ENCODE data around the gene POLQ.

POLQ gene

DNA sequence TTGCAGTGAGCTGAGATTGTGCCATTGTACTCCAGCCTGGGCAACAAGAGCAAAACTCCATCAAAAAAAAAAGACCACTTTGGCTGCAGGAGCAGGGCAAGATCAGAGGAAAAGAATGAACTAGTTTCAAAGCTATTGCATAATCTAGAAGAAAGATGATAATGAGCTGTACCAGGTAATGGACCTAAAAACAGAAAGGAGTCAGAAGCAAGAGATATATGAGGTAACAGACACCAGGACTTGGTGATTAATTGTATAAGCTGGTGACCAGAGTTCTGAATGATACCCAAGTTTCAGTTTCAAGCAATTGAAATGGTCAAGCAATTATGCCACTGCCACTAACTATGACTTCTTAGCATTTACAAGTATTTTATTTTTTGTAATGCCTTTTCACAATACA is 2.9 kb downstream of the POLQ start:
- no peak for DNase-seq
- no peak for TF ChIP-seq POLR2A (IDR thresholded peaks at IDR 0.05; ENCODE audit: low read length)
- TF ChIP-seq GATA1 (IDR thresholded peaks at IDR 0.05; ENCODE audit: low read depth, low read length) = no peak

DNA sequence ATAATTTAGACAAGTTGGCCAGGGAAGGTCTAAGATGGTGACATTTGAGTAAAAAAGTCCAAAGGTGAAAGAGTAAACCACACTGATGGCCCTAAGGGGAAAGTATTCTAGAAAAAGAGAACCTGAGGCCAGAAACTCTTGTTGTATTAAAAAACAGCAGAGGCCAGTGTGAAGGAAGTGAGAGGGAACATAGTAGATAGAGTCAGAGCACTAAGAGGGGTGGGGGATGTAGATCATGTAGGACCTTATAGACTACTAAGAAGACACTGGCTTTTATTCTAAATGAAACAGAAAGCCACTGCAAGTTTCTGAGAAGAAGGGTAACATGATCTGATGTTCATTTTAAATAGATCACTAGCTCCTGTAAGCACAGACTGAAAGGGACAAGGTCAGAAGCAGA is 14.5 kb downstream of the POLQ start:
- TF ChIP-seq GATA1 (IDR thresholded peaks at IDR 0.05; ENCODE audit: low read depth, low read length) (no peak), POLR2A (IDR thresholded peaks at IDR 0.05; ENCODE audit: low read length) (no peak)
- no peak for DNase-seq

DNA sequence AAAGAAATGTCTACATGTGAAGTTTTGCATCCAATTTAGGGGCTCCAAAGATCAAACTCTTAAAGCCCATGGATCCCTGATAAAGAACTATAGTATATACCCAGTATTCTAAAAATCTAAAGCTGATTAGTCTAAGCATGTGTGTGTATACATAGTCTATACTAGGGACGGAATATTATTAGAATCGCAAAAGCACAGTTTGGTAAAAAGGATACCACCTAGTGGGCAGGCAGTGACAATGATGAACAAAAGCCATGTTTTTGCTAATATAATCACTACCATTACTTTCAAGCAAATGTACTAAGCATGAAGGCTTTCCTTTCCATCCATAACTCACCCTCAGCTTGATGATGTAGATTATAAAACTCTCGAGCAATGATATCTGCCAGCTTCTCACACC is 16.5 kb downstream of the POLQ start:
- no peak for DNase-seq
- TF ChIP-seq GATA1 (IDR thresholded peaks at IDR 0.05; ENCODE audit: low read depth, low read length) = no peak
- no peak for TF ChIP-seq POLR2A (IDR thresholded peaks at IDR 0.05; ENCODE audit: low read length)

DNA sequence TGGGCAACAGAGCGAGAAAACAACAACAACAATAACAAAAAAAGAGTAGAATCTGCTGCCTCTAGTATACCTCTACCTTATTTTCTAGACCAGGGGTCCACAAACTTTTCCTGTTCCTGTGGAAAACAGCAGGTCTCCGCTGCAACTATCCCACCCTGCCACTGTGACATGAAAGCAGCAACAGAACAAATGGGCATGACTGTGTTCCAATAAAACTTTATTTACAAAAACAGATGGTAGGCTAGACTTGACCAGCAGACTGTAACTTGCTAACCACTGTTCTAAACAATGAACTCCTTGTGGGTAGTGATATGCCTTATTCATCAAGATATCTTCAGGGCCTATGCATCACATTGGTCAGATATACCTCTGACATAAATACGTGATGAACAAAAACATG is 25.3 kb downstream of the POLQ start:
- no peak for TF ChIP-seq GATA1 (IDR thresholded peaks at IDR 0.05; ENCODE audit: low read depth, low read length)
- TF ChIP-seq POLR2A (IDR thresholded peaks at IDR 0.05; ENCODE audit: low read length) = no peak
- DNase-seq = no peak

DNA sequence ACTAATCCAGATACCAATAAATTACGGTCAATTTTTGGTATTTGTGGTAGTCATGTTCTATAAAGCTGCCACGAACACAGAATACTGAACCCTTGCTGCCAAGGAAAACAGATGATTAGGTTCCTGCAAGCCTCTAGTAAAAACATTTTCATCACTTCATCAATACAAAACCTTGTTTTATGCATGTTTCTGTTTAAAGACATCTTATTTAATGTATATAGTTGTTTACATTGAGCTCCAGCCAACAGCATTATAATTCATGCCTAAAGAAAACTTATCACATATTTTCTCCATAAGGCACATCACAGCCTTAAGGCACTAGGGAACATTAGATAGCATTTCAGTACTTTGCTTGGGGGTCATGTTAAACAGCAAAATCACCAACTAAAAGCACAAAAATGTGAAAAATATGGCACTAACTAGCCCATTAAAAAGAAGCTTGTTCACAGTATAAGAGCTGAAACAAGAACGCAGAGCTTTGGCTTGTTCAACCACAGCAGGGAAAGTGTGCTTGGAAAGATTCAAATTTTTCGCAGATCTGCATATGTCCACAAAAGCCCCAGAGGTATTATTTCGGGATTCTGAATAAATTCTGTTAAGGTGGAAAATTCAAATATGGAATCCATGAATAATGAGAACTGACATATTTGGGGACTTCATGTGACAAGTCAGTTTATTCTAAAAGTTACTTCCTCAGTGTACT is 27.7 kb downstream of the POLQ start:
- TF ChIP-seq GATA1 (IDR thresholded peaks at IDR 0.05; ENCODE audit: low read depth, low read length) = no peak
- no peak for TF ChIP-seq POLR2A (IDR thresholded peaks at IDR 0.05; ENCODE audit: low read length)
- DNase-seq = no peak

DNA sequence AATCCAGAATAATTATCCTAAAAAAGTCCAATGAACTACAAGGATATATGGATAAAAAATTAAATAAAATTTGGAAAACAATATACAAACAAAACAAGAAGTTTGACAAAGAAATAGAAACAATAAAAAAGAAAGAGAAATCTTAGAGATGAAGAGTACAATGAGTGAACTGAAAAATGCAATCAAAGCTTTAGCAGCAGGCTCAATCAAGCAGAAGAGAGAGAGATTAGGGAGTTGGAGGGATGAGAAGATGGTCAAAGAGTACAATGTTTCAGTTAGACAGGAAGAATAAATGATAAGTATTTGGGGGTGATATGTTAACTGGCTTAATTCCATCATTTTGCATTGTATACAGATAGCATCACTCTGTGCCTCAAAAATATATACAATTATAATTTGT is 29.9 kb downstream of the POLQ start:
- TF ChIP-seq GATA1 (IDR thresholded peaks at IDR 0.05; ENCODE audit: low read depth, low read length) (no peak), POLR2A (IDR thresholded peaks at IDR 0.05; ENCODE audit: low read length) (no peak)
- no peak for DNase-seq

DNA sequence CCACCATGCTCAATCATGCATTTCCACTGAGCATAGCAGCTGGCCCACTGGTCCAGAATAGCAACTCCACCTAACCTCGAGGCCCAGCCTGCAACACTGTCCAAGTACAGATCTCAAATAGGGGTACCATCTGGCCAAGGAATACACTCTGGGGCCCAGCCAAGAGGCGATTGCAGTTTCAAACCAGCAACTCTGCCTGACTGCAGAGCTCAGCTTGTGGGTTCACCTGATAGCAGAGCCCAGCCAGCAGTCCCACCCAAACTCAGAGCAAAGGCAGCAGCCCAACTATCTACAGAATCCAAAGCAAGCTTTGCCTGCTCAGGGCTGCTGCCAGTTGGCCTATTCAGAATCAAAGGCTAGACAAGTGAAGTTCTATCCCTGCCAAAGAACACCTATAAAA is 30.5 kb downstream of the POLQ start:
- peak; percentile 82 to 91 for DNase-seq
- TF ChIP-seq POLR2A (IDR thresholded peaks at IDR 0.05; ENCODE audit: low read length) = no peak
- no peak for TF ChIP-seq GATA1 (IDR thresholded peaks at IDR 0.05; ENCODE audit: low read depth, low read length)

DNA sequence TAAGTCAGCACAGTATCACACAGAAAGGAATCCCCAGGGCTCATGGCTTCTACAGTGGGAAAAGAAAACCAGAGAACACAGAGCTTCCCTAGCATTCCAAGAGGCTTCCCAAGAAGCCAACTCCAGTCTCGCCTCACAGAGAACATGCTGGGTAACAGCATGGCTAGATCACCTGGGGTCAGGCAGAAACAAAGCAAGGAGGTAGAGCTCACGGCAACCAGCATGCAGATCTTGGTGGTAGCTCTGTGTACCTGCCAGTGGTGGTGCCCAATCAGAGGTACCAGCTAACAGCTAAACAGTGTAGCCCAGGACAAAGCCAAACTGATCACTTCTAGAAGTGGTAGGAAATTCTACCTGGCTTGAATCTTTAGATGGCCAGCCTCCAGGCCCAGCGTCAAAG is 31.3 kb downstream of the POLQ start:
- no peak for DNase-seq
- no peak for TF ChIP-seq GATA1 (IDR thresholded peaks at IDR 0.05; ENCODE audit: low read depth, low read length)
- TF ChIP-seq POLR2A (IDR thresholded peaks at IDR 0.05; ENCODE audit: low read length) = no peak

DNA sequence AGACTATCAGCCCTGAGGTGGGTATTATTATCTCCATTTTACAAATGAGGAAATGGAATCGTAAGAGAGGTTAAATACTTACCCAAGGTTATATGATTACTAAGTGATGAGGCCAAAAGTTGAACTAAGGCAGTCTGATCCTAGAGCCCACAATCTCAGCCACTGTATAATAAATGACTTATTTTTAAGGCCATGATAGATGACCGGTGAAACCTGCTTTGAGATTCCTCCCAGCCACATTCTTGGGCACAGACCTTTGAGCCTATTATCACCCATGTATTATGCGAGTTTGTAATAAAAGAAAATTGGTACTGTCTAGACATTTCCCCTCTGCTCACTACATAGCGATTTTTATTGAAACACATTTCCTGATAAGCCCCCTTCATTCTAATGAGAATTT is 37.4 kb downstream of the POLQ start:
- TF ChIP-seq POLR2A (IDR thresholded peaks at IDR 0.05; ENCODE audit: low read length) (no peak), GATA1 (IDR thresholded peaks at IDR 0.05; ENCODE audit: low read depth, low read length) (no peak)
- DNase-seq = no peak

DNA sequence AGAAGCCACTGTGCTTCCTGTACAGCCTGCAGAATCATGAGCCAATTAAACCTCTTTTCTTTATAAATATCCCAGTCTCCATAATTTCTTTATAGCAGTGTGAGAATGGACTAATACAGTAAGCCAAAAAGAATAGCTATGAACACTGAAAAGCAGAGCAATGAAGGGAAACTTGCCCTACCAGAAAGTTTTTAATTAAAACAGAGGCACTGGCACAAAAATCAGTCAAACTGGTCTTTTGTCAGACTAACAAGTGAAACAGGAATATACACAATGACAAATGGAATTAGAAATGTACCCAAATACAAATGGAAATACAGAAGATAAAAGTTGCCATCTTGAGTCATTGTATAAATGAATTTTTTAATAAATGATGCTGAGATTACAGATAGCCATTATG is 40.5 kb downstream of the POLQ start:
- DNase-seq = no peak
- TF ChIP-seq POLR2A (IDR thresholded peaks at IDR 0.05; ENCODE audit: low read length) = no peak
- no peak for TF ChIP-seq GATA1 (IDR thresholded peaks at IDR 0.05; ENCODE audit: low read depth, low read length)

DNA sequence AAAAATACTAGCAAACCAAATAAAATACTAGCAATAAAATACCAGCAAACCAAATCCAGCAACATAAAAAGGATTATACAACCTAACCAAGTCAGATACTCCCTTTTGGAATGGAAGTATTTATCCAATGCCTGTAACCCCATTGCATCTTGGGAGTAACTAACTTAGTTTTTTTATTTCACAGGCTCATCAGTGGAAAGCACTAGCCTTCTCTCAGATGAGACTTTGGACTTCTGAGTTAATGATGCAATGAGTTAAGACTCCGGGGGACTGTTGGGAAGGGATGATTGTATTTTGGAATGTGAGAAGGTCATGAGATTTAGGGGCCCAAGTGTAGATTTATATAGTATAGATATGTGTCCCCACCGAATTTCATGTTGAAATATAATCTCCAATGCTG is 41.2 kb downstream of the POLQ start:
- no peak for DNase-seq
- TF ChIP-seq POLR2A (IDR thresholded peaks at IDR 0.05; ENCODE audit: low read length) (no peak), GATA1 (IDR thresholded peaks at IDR 0.05; ENCODE audit: low read depth, low read length) (no peak)

DNA sequence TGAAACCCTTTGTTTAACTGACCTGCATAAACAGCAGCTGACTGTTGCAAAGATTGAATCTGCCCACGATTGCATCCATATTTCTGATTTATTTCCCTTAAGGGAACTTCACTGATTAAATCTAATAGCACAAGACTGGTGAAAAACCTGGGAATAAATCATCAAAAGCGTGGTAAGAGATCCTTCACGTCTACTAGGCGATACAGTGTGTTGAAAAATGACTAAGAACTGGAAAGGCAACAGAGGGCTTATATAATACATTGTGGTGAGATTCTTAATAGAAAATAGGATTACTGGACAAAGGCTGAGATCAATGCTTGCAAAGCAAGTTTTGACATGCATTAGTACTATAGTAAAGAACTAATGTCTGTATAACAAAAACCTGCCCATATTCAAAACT is 49.0 kb downstream of the POLQ start:
- TF ChIP-seq GATA1 (IDR thresholded peaks at IDR 0.05; ENCODE audit: low read depth, low read length) (no peak), POLR2A (IDR thresholded peaks at IDR 0.05; ENCODE audit: low read length) (no peak)
- no peak for DNase-seq

DNA sequence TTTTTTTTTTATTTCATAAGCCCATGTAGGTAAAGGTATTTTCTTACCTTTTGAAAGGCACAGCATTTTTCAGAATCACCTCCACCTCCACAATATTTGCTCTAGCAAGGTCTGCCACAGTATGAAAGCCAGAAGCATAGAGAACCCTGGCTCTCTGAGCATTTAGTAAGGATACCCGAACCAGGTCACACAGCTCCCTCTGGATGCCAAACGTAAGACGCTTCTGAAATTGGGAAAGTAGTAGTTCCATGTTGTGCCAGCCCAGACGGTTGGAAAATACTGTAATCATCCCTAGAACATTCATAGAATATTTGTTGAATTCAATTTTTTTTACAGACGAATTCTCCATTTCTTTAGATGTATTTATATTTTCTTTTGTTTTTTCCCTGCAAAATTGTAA is 52.4 kb downstream of the POLQ start:
- TF ChIP-seq GATA1 (IDR thresholded peaks at IDR 0.05; ENCODE audit: low read depth, low read length) (no peak), POLR2A (IDR thresholded peaks at IDR 0.05; ENCODE audit: low read length) (no peak)
- DNase-seq = no peak

DNA sequence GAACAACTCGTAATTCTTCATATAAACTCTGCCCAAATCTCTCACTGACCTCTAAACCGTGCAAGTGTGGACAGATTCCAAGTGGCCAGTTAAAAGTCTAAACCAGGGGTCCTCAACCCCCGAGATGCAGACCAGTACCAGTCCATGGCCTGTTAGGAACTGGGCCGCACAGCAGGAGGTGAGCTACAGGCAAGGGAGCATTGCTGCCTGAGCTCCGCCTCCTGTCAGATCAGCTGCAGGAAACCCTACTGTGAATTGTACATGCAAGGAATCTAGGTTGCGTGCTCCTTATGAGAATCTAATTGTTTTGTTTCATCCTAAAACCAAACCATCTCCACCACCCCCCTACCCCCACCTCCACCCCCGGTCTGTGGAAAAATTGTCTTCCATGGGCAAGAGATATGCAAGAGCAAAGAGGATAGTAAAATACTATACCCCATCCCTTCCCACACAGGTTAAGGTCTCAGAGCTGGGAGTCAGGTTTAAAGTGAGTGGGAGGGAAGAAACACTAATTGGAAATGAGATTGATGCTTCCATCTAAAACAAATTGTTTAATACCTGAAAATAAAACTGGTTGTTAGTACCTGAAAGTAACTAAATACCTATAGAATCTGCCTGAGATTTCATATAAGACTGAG is 54.0 kb downstream of the POLQ start:
- no peak for DNase-seq
- TF ChIP-seq POLR2A (IDR thresholded peaks at IDR 0.05; ENCODE audit: low read length) (no peak), GATA1 (IDR thresholded peaks at IDR 0.05; ENCODE audit: low read depth, low read length) (no peak)

DNA sequence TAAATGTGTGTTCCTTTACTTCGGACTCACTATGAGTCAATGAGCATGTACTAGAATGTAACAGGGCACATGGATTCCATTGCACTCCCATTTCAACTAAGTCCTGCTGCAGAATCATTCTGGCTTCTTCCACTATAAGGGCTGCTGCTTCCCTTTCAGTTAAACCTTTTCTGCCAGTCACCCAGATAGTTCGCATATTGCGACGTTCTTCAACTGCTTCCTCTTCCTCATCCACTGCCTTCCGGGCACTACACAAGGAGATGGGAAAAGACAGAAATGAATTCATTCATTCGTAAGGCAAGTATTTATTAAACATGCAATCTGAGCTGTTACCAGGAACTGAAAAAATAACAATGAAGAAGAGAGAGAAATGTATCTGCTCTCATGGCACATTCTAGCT is 55.6 kb downstream of the POLQ start:
- DNase-seq = no peak
- TF ChIP-seq GATA1 (IDR thresholded peaks at IDR 0.05; ENCODE audit: low read depth, low read length) (no peak), POLR2A (IDR thresholded peaks at IDR 0.05; ENCODE audit: low read length) (no peak)

Data from erythroblast (primary cell).